H1 (cell line): Measurements from ENCODE around the gene CMTM5. TPM values are rescaled to one million over a fixed set of nuclear protein-coding genes. Genes with fewer than 3 reads are reported as not detected.
A peak's percentile ranks its signal among the peaks of the same experiment; 100 is the strongest.

Experiments used
- CTCF ChIA-PET: fragments of 300-600 bp; sonication (Branson Sonifier 250); formaldehyde crosslinking; loops from one replicate; lab custom pipeline; 2021; ENCODE audit not compliant: partially characterized antibody; lab: Charles Lee
- POLR2A ChIA-PET: fragments of 300-600 bp; sonication (Branson Sonifier 250); formaldehyde crosslinking; loops from one replicate; lab custom pipeline; 2021; ENCODE audit warnings: inconsistent platforms; ENCODE audit not compliant: partially characterized antibody; lab: Charles Lee
- DNase-seq, 2 experiments: peaks; one replicate each; pipeline versions ENCODE4 v3.0.0 to v3.0.0-alpha.2; 2010 to 2022; ENCODE audit warnings: low spot score in 2 of 2, low read depth in 1 of 2, mixed read lengths in 1 of 2
- FAIRE-seq: peaks from 2 replicates; lab custom pipeline; 2011; peaks lifted over from hg19 to GRCh38; lab: Jason Lieb, UNC
- H2AFZ ChIP-seq: 2 replicates; pipeline ENCODE4 v1.8.1; 2012; ENCODE audit warnings: low read length, inconsistent platforms
- H2AK5ac ChIP-seq: 2 replicates; pipeline ENCODE4 v1.6.1; 2013; ENCODE audit warnings: low read depth, low read length
- H2BK120ac ChIP-seq: replicated peaks from 2 replicates; pipeline ENCODE3; 2013; ENCODE audit warnings: low read depth, low read length, inconsistent platforms
- H2BK12ac ChIP-seq: 2 replicates; pipeline ENCODE4 v1.6.1; 2013; ENCODE audit warnings: low read depth, low read length
- H2BK15ac ChIP-seq: 2 replicates; pipeline ENCODE4 v1.6.1; 2013; ENCODE audit warnings: low read length
- H2BK20ac ChIP-seq: 2 replicates; pipeline ENCODE4 v1.6.1; 2013; ENCODE audit warnings: low read length
- H2BK5ac ChIP-seq: 2 replicates; pipeline ENCODE4 v1.6.1; 2013; ENCODE audit warnings: low read depth, low read length
- H3K14ac ChIP-seq: 2 replicates; pipeline ENCODE4 v1.6.1; 2013; ENCODE audit warnings: inconsistent platforms; ENCODE audit not compliant: insufficient read length
- H3K18ac ChIP-seq: 2 replicates; pipeline ENCODE4 v1.6.1; 2013; ENCODE audit warnings: low read length; ENCODE audit errors: extremely low read depth
- H3K23ac ChIP-seq: 2 replicates; pipeline ENCODE4 v1.6.1; 2013; ENCODE audit warnings: inconsistent platforms; ENCODE audit not compliant: insufficient read length
- H3K23me2 ChIP-seq: 2 replicates; pipeline ENCODE4 v1.6.1; 2013; ENCODE audit warnings: low read depth, low read length
- H3K27ac ChIP-seq: 2 replicates; pipeline ENCODE4 v1.6.1; 2011; ENCODE audit warnings: low read depth, low read length, inconsistent platforms
- H3K27me3 ChIP-seq, 4 experiments: replicated peaks in 1 of 4; 1 replicate in 1 of 4; 2 replicates in 3 of 4; pipeline versions ENCODE4 v1.6.1 to v1.8.1; 2011 to 2013; ENCODE audit warnings: low read length in 3 of 4, mild to moderate bottlenecking in 3 of 4, inconsistent platforms in 2 of 4, mixed read lengths in 2 of 4, moderate library complexity in 1 of 4; ENCODE audit not compliant: control insufficient read depth in 3 of 4, insufficient read depth in 3 of 4; ENCODE audit errors: extremely low read depth in 1 of 4
- H3K36me3 ChIP-seq, 4 experiments: 2 replicates each; pipeline versions ENCODE4 v1.6.1 to v1.8.1; 2011 to 2013; ENCODE audit warnings: mild to moderate bottlenecking in 4 of 4, low read length in 3 of 4, moderate library complexity in 2 of 4, control low read depth in 1 of 4, inconsistent platforms in 1 of 4; ENCODE audit not compliant: insufficient read depth in 4 of 4, control insufficient read depth in 2 of 4
- H3K4ac ChIP-seq: replicated peaks from 2 replicates; pipeline ENCODE3; 2013; ENCODE audit warnings: low read length, low read depth, mixed read lengths, inconsistent platforms; ENCODE audit not compliant: insufficient read length
- H3K4me1 ChIP-seq, 4 experiments: replicated peaks in 1 of 4; 1 replicate in 1 of 4; 2 replicates in 3 of 4; pipeline versions ENCODE4 v1.6.1 to v1.8.1; 2011 to 2013; ENCODE audit warnings: low read length in 3 of 4, inconsistent platforms in 2 of 4, mixed read lengths in 1 of 4; ENCODE audit not compliant: insufficient read depth in 4 of 4, control insufficient read depth in 3 of 4
- H3K4me2 ChIP-seq, 2 experiments: 2 replicates each; pipeline versions ENCODE4 v1.6.1 to v1.8.1; 2011 to 2013; ENCODE audit warnings: low read depth in 2 of 2, low read length in 2 of 2, control low read depth in 1 of 2, inconsistent platforms in 1 of 2, mild to moderate bottlenecking in 1 of 2; ENCODE audit not compliant: insufficient read depth in 1 of 2
- H3K4me3 ChIP-seq, 4 experiments: fragments of 200-600, 300-600 bp in 1 of 4; sonication (generic), shearing (Covaris generic), sonication (Bioruptor Twin) in 1 of 4; 2 replicates each; pipeline versions ENCODE4 v1.5.1 to v1.8.1; 2011 to 2016; ENCODE audit warnings: low read length in 4 of 4, low read depth in 3 of 4, control low read depth in 2 of 4, inconsistent platforms in 2 of 4, mild to moderate bottlenecking in 2 of 4, mixed read lengths in 1 of 4, moderate library complexity in 1 of 4; ENCODE audit not compliant: insufficient read depth in 2 of 4; ENCODE audit errors: extremely low read depth in 1 of 4
- H3K56ac ChIP-seq: replicated peaks from 2 replicates; pipeline ENCODE3; 2013; ENCODE audit warnings: low read depth, mild to moderate bottlenecking, mixed read lengths, low read length, inconsistent platforms; ENCODE audit not compliant: insufficient read length
- H3K79me1 ChIP-seq: 2 replicates; pipeline ENCODE4 v1.6.1; 2013; ENCODE audit warnings: low read depth, low read length, control low read depth
- H3K79me2 ChIP-seq, 2 experiments: 2 replicates each; pipeline versions ENCODE4 v1.6.1 to v1.8.1; 2012 to 2013; ENCODE audit warnings: low read length in 2 of 2, mild to moderate bottlenecking in 2 of 2, inconsistent platforms in 1 of 2; ENCODE audit not compliant: insufficient read depth in 2 of 2, control insufficient read depth in 1 of 2
- H3K9ac ChIP-seq, 4 experiments: replicated peaks in 1 of 4; 1 replicate in 1 of 4; 2 replicates in 3 of 4; pipeline versions ENCODE4 v1.6.1 to v1.8.1; 2011 to 2013; ENCODE audit warnings: low read depth in 3 of 4, low read length in 3 of 4, control low read depth in 2 of 4, mild to moderate bottlenecking in 2 of 4, moderate library complexity in 2 of 4, inconsistent platforms in 1 of 4; ENCODE audit errors: extremely low read depth in 1 of 4
- H3K9me3 ChIP-seq, 2 experiments: 2 replicates each; pipeline versions ENCODE4 v1.6.1 to v1.8.1; 2012 to 2013; ENCODE audit warnings: mild to moderate bottlenecking in 2 of 2, moderate library complexity in 2 of 2, control low read depth in 1 of 2, inconsistent platforms in 1 of 2, low read depth in 1 of 2, low read length in 1 of 2, mixed read lengths in 1 of 2; ENCODE audit not compliant: insufficient read depth in 2 of 2
- H4K20me1 ChIP-seq, 2 experiments: replicated peaks in 1 of 2; 2 replicates each; pipeline versions ENCODE3 to v1.8.1; 2011 to 2013; ENCODE audit warnings: inconsistent platforms in 2 of 2, low read length in 2 of 2, mild to moderate bottlenecking in 1 of 2; ENCODE audit not compliant: insufficient read depth in 2 of 2, control insufficient read depth in 1 of 2
- H4K5ac ChIP-seq: 2 replicates; pipeline ENCODE4 v1.6.1; 2013; ENCODE audit warnings: low read length, low read depth, mixed read lengths, inconsistent platforms; ENCODE audit not compliant: insufficient read length
- H4K8ac ChIP-seq: 2 replicates; pipeline ENCODE4 v1.8.0; 2013; ENCODE audit warnings: mild to moderate bottlenecking, moderate library complexity, low read length, inconsistent platforms; ENCODE audit not compliant: insufficient read depth; ENCODE audit errors: extremely low read depth
- H4K91ac ChIP-seq: replicated peaks from 2 replicates; pipeline ENCODE3; 2013; ENCODE audit warnings: low read length, mixed read lengths, inconsistent platforms; ENCODE audit not compliant: insufficient read length
- ASH2L ChIP-seq: fragments of 200-600, 300-600 bp; sonication (generic); IDR thresholded peaks from one replicate; pipeline ENCODE4 v1.7.1; 2017; ENCODE audit warnings: low read length
- E2F6 ChIP-seq: IDR thresholded peaks from 2 replicates; pipeline ENCODE4 v1.6.1; 2012; ENCODE audit warnings: inconsistent platforms
- MAX ChIP-seq: IDR thresholded peaks from 2 replicates; pipeline ENCODE4 v1.6.1; 2012; ENCODE audit warnings: inconsistent platforms
- WGBS, 2 experiments: shearing (Covaris generic) in 1 of 2; methylation state at CpG; one replicate each; pipeline versions ENCODE4 v1.1.6 to v1.1.7; 2013 to 2015; ENCODE audit warnings: low lambda C conversion rate in 2 of 2, mixed read lengths in 2 of 2, inconsistent platforms in 1 of 2, low coverage in 1 of 2, missing lambda C conversion rate in 1 of 2; ENCODE audit not compliant: insufficient replicate concordance in 2 of 2, insufficient coverage in 1 of 2, insufficient read length in 1 of 2; ENCODE audit errors: extremely low coverage in 1 of 2, missing lambda C conversion rate in 1 of 2; 5-methylcytosine and 5-hydroxymethylcytosine counted together
- polyA plus RNA-seq, 7 experiments: library from polyadenylated mRNA; depleted of rRNA in 3 of 7; stranded (reverse) in 5 of 7; unstranded in 2 of 7; fragments of >200 nt in 5 of 7; fragments of 200-250 nt in 2 of 7; gene quantifications; 1 replicate in 5 of 7; 2 replicates in 1 of 7; 4 replicates in 1 of 7; pipeline versions ENCODE4 v1.2.1 to v1.2.3, GENCODE V29; 2011 to 2013; ENCODE audit warnings: missing spikeins in 2 of 7, mixed read lengths in 2 of 7
- total RNA-seq: library from RNA; stranded (reverse); fragmentation: NEBNext Ultra II Directional; extraction: Animal tissue kit (Norgen Biotek cat#: 25700); gene quantifications from 2 replicates; pipeline ENCODE4 v1.2.1, GENCODE V29; 2021

CMTM5 gene
- total and polyA plus RNA-seq, 2 of the 8 experiments (the other 6 are each of a cell fraction or from before 2014, with no cell fraction given): 2.1 TPM; not detected in 1

GRCh38 chr14:23388996-23389395 is 12.2 kb downstream of the CMTM5 start:
- Histone ChIP-seq H3K79me1 (no peaks in the 10 kb centered on the region), H3K23ac (no peak overlapping the region), H3K4me3 (no peak overlapping the region), H3K23me2 (no peaks in the 10 kb centered on the region; the same call in 1 of the 2 replicates), H4K91ac (no peak overlapping the region), H2BK12ac (no peak overlapping the region), H2AFZ (no peak overlapping the region), H3K4me1 (peaks cover 0 to 10% (median 0%) of the 10 kb centered on the region in 4 experiments; a peak in 1 of 7 replicates), H3K4me2 (no peak overlapping the region), H4K20me1 (no peaks in the 10 kb centered on the region), H4K5ac (no peak overlapping the region), H3K79me2 (no peaks in the 10 kb centered on the region), H2BK120ac (no peak overlapping the region), H3K14ac (no peak overlapping the region), H2BK20ac (no peak overlapping the region), H3K27ac (no peak overlapping the region), H2AK5ac (no peak overlapping the region), H3K36me3 (no peaks in the 10 kb centered on the region), H3K27me3 (no peaks in the 10 kb centered on the region; a peak in 3 of 7 replicates), H3K4ac (no peak overlapping the region), H2BK5ac (no peak overlapping the region), H3K9me3 (no peaks in the 10 kb centered on the region), H2BK15ac (no peak overlapping the region; the same call in 1 of the 2 replicates), H3K18ac (no peak overlapping the region), H3K56ac (no peak overlapping the region), H4K8ac (no peak overlapping the region; the same call in 1 of the 2 replicates), H3K9ac (no peak overlapping the region)
- 82% methylated on average over 8 of the region's 8 CpGs; no CpG with 5 or more reads in 1 of the 2 experiments for WGBS, 2 experiments
- POLR2A ChIA-PET: interaction anchor here (0.8 kb wide), 2 partner anchors 13 to 124 kb away, joined by 3 to 4 read pairs; no protein-coding TSS in a partner anchor
- FAIRE-seq (no peak), DNase-seq (no peak)
- TF ChIP-seq ASH2L (no peak), E2F6 (peak; percentile 50; the same call in 1 of the 2 replicates), MAX (peak; percentile 14; the same call in 1 of the 2 replicates)
- CTCF ChIA-PET: interaction anchor here (0.8 to 4.0 kb wide), 8 partner anchors 9 to 118 kb away, joined by 3 to 30 read pairs (median 5); partner anchors contain the start of gene CMTM5
